ENCODE data around the gene AKAP11.

GRCh38 chr13:42356184-42356575 is 84.2 kb downstream of the AKAP11 start:
- TF ChIP-seq, protein P1, sequence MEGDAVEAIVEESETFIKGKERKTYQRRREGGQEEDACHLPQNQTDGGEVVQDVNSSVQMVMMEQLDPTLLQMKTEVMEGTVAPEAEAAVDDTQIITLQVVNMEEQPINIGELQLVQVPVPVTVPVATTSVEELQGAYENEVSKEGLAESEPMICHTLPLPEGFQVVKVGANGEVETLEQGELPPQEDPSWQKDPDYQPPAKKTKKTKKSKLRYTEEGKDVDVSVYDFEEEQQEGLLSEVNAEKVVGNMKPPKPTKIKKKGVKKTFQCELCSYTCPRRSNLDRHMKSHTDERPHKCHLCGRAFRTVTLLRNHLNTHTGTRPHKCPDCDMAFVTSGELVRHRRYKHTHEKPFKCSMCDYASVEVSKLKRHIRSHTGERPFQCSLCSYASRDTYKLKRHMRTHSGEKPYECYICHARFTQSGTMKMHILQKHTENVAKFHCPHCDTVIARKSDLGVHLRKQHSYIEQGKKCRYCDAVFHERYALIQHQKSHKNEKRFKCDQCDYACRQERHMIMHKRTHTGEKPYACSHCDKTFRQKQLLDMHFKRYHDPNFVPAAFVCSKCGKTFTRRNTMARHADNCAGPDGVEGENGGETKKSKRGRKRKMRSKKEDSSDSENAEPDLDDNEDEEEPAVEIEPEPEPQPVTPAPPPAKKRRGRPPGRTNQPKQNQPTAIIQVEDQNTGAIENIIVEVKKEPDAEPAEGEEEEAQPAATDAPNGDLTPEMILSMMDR (IDR thresholded peaks at IDR 0.05), result no peak
- no peak for TF ChIP-seq ZFX (IDR thresholded peaks at IDR 0.05; ENCODE audit: borderline replicate concordance)

All from 22Rv1 (cell line).